K562 (cell line): ENCODE measurements around the gene SLC16A1. TPM values are rescaled to one million over a fixed set of nuclear protein-coding genes. Genes with fewer than 3 reads are reported as not detected.

Experiments used
- ETV6 ChIP-seq, 3 experiments: fragments of 150-350 bp in 1 of 3; sonication (generic) in 1 of 3; formaldehyde crosslinking in 1 of 3; IDR thresholded peaks; 2 replicates each; pipeline versions ENCODE4 v1.6.1 to v1.8.0; 2014 to 2022; ENCODE audit warnings: borderline replicate concordance in 2 of 3, low read depth in 2 of 3, antibody characterized with exemption in 1 of 3, low read length in 1 of 3, mild to moderate bottlenecking in 1 of 3, missing genetic modification reagents in 1 of 3
- EZH2 ChIP-seq: IDR thresholded peaks from 2 replicates; pipeline ENCODE4 v1.6.1; 2012; ENCODE audit warnings: low read depth, mild to moderate bottlenecking, inconsistent platforms, low read length, borderline replicate concordance
- FOXA1 ChIP-seq: fragments of 450-650 bp; IDR thresholded peaks from 2 replicates; pipeline ENCODE4 v1.6.1; 2016; ENCODE audit warnings: mild to moderate bottlenecking, borderline replicate concordance
- FOXM1 ChIP-seq, 2 experiments: fragments of 450-650 bp in 1 of 2; sonication (generic) in 1 of 2; formaldehyde crosslinking in 1 of 2; IDR thresholded peaks; 2 replicates each; pipeline versions ENCODE4 v1.6.1 to v1.9.0; 2017 to 2022; ENCODE audit warnings: low read depth in 2 of 2, mild to moderate bottlenecking in 2 of 2, missing genetic modification reagents in 1 of 2, moderate library complexity in 1 of 2
- GTF2E2 ChIP-seq: fragments of 200-800 bp; sonication (Bioruptor generic); IDR thresholded peaks from 2 replicates; pipeline ENCODE4 v1.6.1; 2016; ENCODE audit warnings: missing genetic modification characterization, missing compliant biosample characterization
- HSF4 ChIP-seq: fragments of 250-450 bp; sonication (Bioruptor Pico); IDR thresholded peaks from 2 replicates; pipeline ENCODE4 v2.1.2; 2022; ENCODE audit warnings: mild to moderate bottlenecking, moderate library complexity, borderline replicate concordance
- MBD1 ChIP-seq: fragments of 250-450 bp; sonication (Bioruptor Pico); IDR thresholded peaks from 2 replicates; pipeline ENCODE4 v1.8.0; 2022; ENCODE audit warnings: inconsistent platforms
- NCOR1 ChIP-seq: fragments of 450-650 bp; IDR thresholded peaks from 2 replicates; pipeline ENCODE4 v1.6.1; 2016; ENCODE audit warnings: mild to moderate bottlenecking, moderate library complexity
- PHB ChIP-seq: fragments of 250-450 bp; sonication (Bioruptor Pico); IDR thresholded peaks from 2 replicates; pipeline ENCODE4 v1.5.0; 2021
- PHB2 ChIP-seq: fragments of 450-650 bp; IDR thresholded peaks from 2 replicates; pipeline ENCODE4 v1.6.1; 2017; ENCODE audit warnings: low read depth
- POLR2A ChIP-seq: fragments of 450-650 bp; conservative IDR thresholded peaks from 2 replicates; pipeline ENCODE4 v1.6.1; 2016
- PTRF ChIP-seq: fragments of 450-650 bp; IDR thresholded peaks from 2 replicates; pipeline ENCODE4 v1.6.1; 2016; ENCODE audit warnings: mild to moderate bottlenecking, missing genetic modification characterization, missing compliant biosample characterization
- SMARCA4 ChIP-seq: fragments of 450-650 bp; IDR thresholded peaks from 2 replicates; pipeline ENCODE4 v1.6.1; 2016
- SMARCA5 ChIP-seq: fragments of 450-650 bp; IDR thresholded peaks from 2 replicates; pipeline ENCODE4 v1.6.1; 2016
- SMARCC2 ChIP-seq: fragments of 450-650 bp; IDR thresholded peaks from 2 replicates; pipeline ENCODE4 v1.6.1; 2017; ENCODE audit warnings: antibody characterized with exemption, moderate library complexity, mild to moderate bottlenecking, low read depth
- ZNF12 ChIP-seq: sonication (generic); formaldehyde crosslinking; IDR thresholded peaks from 2 replicates; pipeline ENCODE4 v1.4.0; 2020; ENCODE audit warnings: mild to moderate bottlenecking, missing genetic modification reagents
- ZNF23 ChIP-seq: fragments of 250-450 bp; sonication (Bioruptor Pico); IDR thresholded peaks from 2 replicates; pipeline ENCODE4 v1.4.0; 2020; ENCODE audit warnings: mild to moderate bottlenecking
- ZNF311 ChIP-seq: fragments of 250-450 bp; sonication (Bioruptor Pico); IDR thresholded peaks from 2 replicates; pipeline ENCODE4 v1.4.0; 2020; ENCODE audit warnings: mild to moderate bottlenecking, moderate library complexity
- ZNF445 ChIP-seq: fragments of 250-450 bp; sonication (Bioruptor Pico); IDR thresholded peaks from 2 replicates; pipeline ENCODE4 v1.4.0; 2020; ENCODE audit warnings: low read depth, mild to moderate bottlenecking, moderate library complexity
- ZNF696 ChIP-seq: fragments of 250-450 bp; sonication (Bioruptor Pico); conservative IDR thresholded peaks from 2 replicates; pipeline ENCODE4 v1.4.0; 2020; ENCODE audit warnings: mild to moderate bottlenecking, moderate library complexity
- polyA plus RNA-seq, 8 experiments: library from polyadenylated mRNA; depleted of rRNA in 4 of 8; stranded (reverse) in 5 of 8; unstranded in 3 of 8; fragments of >200 nt; fragmentation: Nextera tagmentation in 2 of 8; fragmentation: Illumina TruSeq in 1 of 8; extraction: Ambion mirVana in 2 of 8; extraction: Trizol in 1 of 8; gene quantifications; 2 replicates each; pipeline versions ENCODE4 v1.2.1 to v1.2.3, GENCODE V29; 2011 to 2014; ENCODE audit warnings: inconsistent platforms in 1 of 8, missing spikeins in 1 of 8
- total RNA-seq, 7 experiments: library from RNA; depleted of rRNA in 6 of 7; stranded (reverse); fragments of >200 nt in 6 of 7; fragmentation: Illumina TruSeq in 2 of 7; extraction: Trizol in 2 of 7; gene quantifications; 2 replicates each; pipeline versions ENCODE4 v1.2.1 to v1.2.3, GENCODE V29; 2011 to 2021; ENCODE audit warnings: low replicate concordance in 1 of 7
- TF ChIP-seq, protein P1 (sequence below): sonication (generic); formaldehyde crosslinking; IDR thresholded peaks from 2 replicates; pipeline ENCODE4 v1.8.1; 2023; ENCODE audit warnings: mild to moderate bottlenecking, missing genetic modification reagents
- TF ChIP-seq, protein P2 (sequence below): fragments of 450-650 bp; formaldehyde crosslinking; IDR thresholded peaks from 2 replicates; pipeline ENCODE4 v1.4.0; 2020; ENCODE audit warnings: mild to moderate bottlenecking, mixed read lengths

The SLC16A1 gene
- total and polyA plus RNA-seq, 9 of the 15 experiments (the other 6 are each of a cell fraction or from before 2014, with no cell fraction given) = 73.1 to 244 (median 117) TPM

- TF ChIP-seq, protein P1, sequence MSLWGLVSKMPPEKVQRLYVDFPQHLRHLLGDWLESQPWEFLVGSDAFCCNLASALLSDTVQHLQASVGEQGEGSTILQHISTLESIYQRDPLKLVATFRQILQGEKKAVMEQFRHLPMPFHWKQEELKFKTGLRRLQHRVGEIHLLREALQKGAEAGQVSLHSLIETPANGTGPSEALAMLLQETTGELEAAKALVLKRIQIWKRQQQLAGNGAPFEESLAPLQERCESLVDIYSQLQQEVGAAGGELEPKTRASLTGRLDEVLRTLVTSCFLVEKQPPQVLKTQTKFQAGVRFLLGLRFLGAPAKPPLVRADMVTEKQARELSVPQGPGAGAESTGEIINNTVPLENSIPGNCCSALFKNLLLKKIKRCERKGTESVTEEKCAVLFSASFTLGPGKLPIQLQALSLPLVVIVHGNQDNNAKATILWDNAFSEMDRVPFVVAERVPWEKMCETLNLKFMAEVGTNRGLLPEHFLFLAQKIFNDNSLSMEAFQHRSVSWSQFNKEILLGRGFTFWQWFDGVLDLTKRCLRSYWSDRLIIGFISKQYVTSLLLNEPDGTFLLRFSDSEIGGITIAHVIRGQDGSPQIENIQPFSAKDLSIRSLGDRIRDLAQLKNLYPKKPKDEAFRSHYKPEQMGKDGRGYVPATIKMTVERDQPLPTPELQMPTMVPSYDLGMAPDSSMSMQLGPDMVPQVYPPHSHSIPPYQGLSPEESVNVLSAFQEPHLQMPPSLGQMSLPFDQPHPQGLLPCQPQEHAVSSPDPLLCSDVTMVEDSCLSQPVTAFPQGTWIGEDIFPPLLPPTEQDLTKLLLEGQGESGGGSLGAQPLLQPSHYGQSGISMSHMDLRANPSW (CRISPR knock-in tag) = peak; percentile 59; the same call in 1 of the 2 replicates
- TF ChIP-seq GTF2E2 (tag) (peak; percentile 89), NCOR1 (peak; percentile 20; the same call in 1 of the 2 replicates), ZNF12 (CRISPR knock-in tag) (0 out of 2 replicates have a peak, but pooled peaks have one; percentile 48), HSF4 (CRISPR knock-in tag) (no peak), PHB2 (no peak), POLR2A (peak; percentile 99), SMARCC2 (no peak; the same call in 1 of the 2 replicates), SMARCA5 (peak; percentile 39; the same call in 1 of the 2 replicates), ZNF696 (CRISPR knock-in tag) (no peak), ZNF23 (CRISPR knock-in tag) (no peak), PHB (no peak), PTRF (no peak), ZNF311 (CRISPR knock-in tag) (no peak), FOXA1 (no peak), SMARCA4 (no peak), FOXM1 (IDR thresholded peaks at IDR 0.05; ENCODE audit: low read depth) (no peak), FOXM1 (CRISPR knock-in tag; IDR thresholded peaks at IDR 0.05; ENCODE audit: low read depth) (no peak; the same call in 1 of the 2 replicates), ETV6 (IDR thresholded peaks at IDR 0.05; ENCODE audit: borderline replicate concordance in 1 of 2, low read depth in 2 of 2, low read length in 1 of 2) (no peak; a peak in 1 of 4 replicates), ETV6 (CRISPR knock-in tag; IDR thresholded peaks at IDR 0.05; ENCODE audit: borderline replicate concordance) (peak; percentile 81; the same call in 1 of the 2 replicates), MBD1 (CRISPR knock-in tag) (no peak), EZH2 (no peak), ZNF445 (no peak)
- TF ChIP-seq, protein P2, sequence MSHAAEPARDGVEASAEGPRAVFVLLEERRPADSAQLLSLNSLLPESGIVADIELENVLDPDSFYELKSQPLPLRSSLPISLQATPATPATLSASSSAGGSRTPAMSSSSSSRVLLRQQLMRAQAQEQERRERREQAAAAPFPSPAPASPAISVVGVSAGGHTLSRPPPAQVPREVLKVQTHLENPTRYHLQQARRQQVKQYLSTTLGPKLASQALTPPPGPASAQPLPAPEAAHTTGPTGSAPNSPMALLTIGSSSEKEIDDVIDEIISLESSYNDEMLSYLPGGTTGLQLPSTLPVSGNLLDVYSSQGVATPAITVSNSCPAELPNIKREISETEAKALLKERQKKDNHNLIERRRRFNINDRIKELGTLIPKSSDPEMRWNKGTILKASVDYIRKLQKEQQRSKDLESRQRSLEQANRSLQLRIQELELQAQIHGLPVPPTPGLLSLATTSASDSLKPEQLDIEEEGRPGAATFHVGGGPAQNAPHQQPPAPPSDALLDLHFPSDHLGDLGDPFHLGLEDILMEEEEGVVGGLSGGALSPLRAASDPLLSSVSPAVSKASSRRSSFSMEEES (CRISPR knock-in tag) = peak; percentile 88
These were observed at the start of gene SLC16A1 (continued) for GRCh38 chr1:112955773-112956543.
